Stimulated activated CD8-positive, alpha-beta memory T cell treated with anti-CD3 and anti-CD28 coated beads, Interleukin-15, amount 100 ng/mL, for 48 hours (primary cell): ENCODE results near the gene PLA2G7.
"Not testable (repeated sequence)": the region's sequence is repeated elsewhere in the genome, so short reads cannot be mapped to it uniquely, and the experiment has no call there.

ENCODE experiments used
- DNase-seq, 2 donors: peaks; one replicate each; pipeline ENCODE4 v3.0.0-alpha.2; 2020; ENCODE audit warnings: low read depth in 2 of 2

PLA2G7 gene

GRCh38 chr6:46748940-46749503 lies 13.8 kb upstream of the PLA2G7 start:
- DNase-seq = no peak

- DNase-seq = no peak
These were observed 11.5 kb upstream of the PLA2G7 start, which contains the start of gene ANKRD66 for GRCh38 chr6:46746696-46747095. Gene ANKRD66, plus strand, starts transcription at chr6:46746933. Its CDS starts 5,016 bp downstream, at chr6:46751949.

GRCh38 chr6:46745973-46746372 lies 10.8 kb upstream of the PLA2G7 start:
- DNase-seq = no peak

GRCh38 chr6:46744159-46744725 lies 9.1 kb upstream of the PLA2G7 start:
- DNase-seq = not testable (repeated sequence)

GRCh38 chr6:46743425-46744158 lies 8.4 kb upstream of the PLA2G7 start:
- no peak for DNase-seq

GRCh38 chr6:46741910-46742309 lies 6.7 kb upstream of the PLA2G7 start:
- no peak for DNase-seq

GRCh38 chr6:46741482-46741881 lies 6.3 kb upstream of the PLA2G7 start:
- no peak for DNase-seq

- DNase-seq = no peak
These were observed 1.7 kb upstream of the PLA2G7 start for GRCh38 chr6:46736906-46737305.

GRCh38 chr6:46735720-46736031 lies 501 bp upstream of the PLA2G7 start:
- no peak for DNase-seq

GRCh38 chr6:46733341-46733801 lies 1.8 kb downstream of the PLA2G7 start:
- no peak for DNase-seq

- DNase-seq = no peak
These were observed 4.2 kb downstream of the PLA2G7 start for GRCh38 chr6:46730921-46731461.

- no peak for DNase-seq
These were observed 5.3 kb downstream of the PLA2G7 start for GRCh38 chr6:46729787-46730326.

GRCh38 chr6:46720401-46720800 lies 14.8 kb downstream of the PLA2G7 start:
- DNase-seq = no peak

- DNase-seq = no peak
These were observed 16.1 kb downstream of the PLA2G7 start for GRCh38 chr6:46719099-46719498.

GRCh38 chr6:46715141-46715540 lies 20.0 kb downstream of the PLA2G7 start:
- DNase-seq = no peak

- no peak for DNase-seq
These were observed 23.7 kb downstream of the PLA2G7 start for GRCh38 chr6:46711491-46711890.

- no peak for DNase-seq
These were observed 28.7 kb downstream of the PLA2G7 start for GRCh38 chr6:46706464-46706863.

GRCh38 chr6:46704562-46704961 lies 30.6 kb downstream of the PLA2G7 start:
- DNase-seq = no peak

- DNase-seq = no peak
These were observed 35.2 kb downstream of the PLA2G7 start for GRCh38 chr6:46699970-46700369.

GRCh38 chr6:46690911-46691451 lies 44.2 kb downstream of the PLA2G7 start:
- no peak for DNase-seq

GRCh38 chr6:46690141-46690755 lies 44.9 kb downstream of the PLA2G7 start:
- no peak for DNase-seq

GRCh38 chr6:46689657-46690056 lies 45.5 kb downstream of the PLA2G7 start:
- no peak for DNase-seq
